GM12875 (cell line): ENCODE results near the gene PTPN13.

Source experiments
- H3K4me3 ChIP-seq: one replicate; pipeline ENCODE4 v1.5.1; 2011; ENCODE audit warnings: low read depth, low read length, control low read depth
- TF ChIP-seq, protein P1 (sequence below): IDR thresholded peaks from 2 replicates; pipeline ENCODE4 v1.5.1; 2011; ENCODE audit warnings: low read depth, mild to moderate bottlenecking, control low read depth, inconsistent platforms, low read length, moderate library complexity, borderline replicate concordance; ENCODE audit not compliant: insufficient read depth

Gene PTPN13

DNA sequence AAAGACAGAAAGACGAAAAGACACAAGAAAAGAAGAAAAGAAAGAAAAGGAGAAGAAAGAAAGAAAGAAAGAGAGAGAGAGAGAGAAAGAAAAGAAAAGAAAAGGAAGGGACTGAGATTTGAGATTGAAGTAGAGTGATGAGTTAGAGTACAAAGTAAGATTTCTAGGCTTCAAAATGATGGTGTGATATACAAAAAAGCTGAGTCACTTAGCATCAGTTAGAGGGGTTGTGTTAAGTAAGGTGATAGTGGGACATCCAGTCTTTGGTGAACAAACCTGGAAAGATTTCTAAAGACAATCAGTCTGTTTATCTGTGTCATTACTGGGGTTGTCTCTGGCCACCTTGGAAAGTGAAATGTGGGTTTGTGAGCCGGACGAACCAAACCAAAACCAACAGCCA, 241.6 kb downstream of the PTPN13 start:
- H3K4me3 ChIP-seq: no peak overlapping the region
- TF ChIP-seq, protein P1, sequence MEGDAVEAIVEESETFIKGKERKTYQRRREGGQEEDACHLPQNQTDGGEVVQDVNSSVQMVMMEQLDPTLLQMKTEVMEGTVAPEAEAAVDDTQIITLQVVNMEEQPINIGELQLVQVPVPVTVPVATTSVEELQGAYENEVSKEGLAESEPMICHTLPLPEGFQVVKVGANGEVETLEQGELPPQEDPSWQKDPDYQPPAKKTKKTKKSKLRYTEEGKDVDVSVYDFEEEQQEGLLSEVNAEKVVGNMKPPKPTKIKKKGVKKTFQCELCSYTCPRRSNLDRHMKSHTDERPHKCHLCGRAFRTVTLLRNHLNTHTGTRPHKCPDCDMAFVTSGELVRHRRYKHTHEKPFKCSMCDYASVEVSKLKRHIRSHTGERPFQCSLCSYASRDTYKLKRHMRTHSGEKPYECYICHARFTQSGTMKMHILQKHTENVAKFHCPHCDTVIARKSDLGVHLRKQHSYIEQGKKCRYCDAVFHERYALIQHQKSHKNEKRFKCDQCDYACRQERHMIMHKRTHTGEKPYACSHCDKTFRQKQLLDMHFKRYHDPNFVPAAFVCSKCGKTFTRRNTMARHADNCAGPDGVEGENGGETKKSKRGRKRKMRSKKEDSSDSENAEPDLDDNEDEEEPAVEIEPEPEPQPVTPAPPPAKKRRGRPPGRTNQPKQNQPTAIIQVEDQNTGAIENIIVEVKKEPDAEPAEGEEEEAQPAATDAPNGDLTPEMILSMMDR: no peak

GRCh38 chr4:86837691-86838503, 243.8 kb downstream of the PTPN13 start:
- TF ChIP-seq, protein P1: no peak
- H3K4me3 ChIP-seq: no peak overlapping the region

DNA sequence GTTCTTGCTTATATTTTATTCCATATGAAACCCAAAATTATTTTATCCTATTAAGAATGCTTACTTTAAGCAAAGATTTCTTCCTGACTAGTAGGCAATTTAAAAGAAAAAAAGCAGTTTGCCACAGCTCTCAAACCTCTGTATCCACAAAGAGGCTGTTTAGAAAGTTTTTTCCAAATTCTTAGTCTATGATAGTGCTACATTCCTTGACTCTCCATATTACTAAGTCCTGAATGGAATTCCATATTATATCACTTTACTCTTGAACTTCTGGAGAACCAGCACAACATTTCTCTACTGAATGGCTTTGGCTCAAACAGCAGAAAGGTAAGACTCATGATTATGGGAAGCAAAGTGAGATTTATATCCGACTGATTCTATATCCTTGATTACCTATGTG, 246.7 kb downstream of the PTPN13 start:
- TF ChIP-seq, protein P1: no peak
- no peak overlapping the region for H3K4me3 ChIP-seq

DNA sequence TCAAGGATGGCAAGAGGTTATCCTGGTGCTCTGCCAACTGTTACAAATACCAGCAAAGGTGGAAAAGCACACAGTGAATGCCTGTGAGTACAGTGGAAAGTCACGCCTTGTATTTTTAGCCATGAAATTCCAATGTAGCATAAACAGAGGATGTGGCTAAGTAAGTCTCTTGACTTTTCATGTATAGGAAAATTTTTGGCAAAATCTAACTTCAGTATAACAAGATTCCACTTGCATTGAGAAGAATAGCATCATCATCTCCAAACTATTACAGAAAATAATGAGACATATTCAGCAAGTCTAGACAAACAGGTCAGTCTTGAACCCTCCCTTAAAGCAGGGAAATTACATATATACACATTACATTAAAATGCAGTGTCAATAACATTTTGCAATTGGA, 247.2 kb downstream of the PTPN13 start:
- TF ChIP-seq, protein P1: no peak
- no peak overlapping the region for H3K4me3 ChIP-seq

DNA sequence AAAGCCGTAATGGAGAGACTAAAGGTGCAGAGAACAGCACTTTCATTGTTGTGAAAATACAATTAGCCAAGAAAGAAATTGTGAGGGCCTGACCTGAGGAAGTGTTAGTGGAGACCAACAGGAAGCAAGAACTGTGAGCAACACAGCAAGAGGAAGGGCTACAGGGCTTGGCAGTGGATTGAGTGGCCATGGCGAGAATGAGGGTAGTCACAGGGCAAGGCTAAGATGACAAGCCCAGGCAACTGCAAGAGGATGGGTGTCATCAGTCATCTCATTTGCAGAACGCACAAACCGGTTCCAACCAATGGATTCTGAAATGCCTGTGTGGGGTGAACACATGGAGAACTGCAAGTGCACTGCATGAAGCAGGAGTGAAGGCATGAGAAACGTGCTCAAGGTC, 251.5 kb downstream of the PTPN13 start:
- TF ChIP-seq, protein P1: no peak
- H3K4me3 ChIP-seq: no peak overlapping the region

DNA sequence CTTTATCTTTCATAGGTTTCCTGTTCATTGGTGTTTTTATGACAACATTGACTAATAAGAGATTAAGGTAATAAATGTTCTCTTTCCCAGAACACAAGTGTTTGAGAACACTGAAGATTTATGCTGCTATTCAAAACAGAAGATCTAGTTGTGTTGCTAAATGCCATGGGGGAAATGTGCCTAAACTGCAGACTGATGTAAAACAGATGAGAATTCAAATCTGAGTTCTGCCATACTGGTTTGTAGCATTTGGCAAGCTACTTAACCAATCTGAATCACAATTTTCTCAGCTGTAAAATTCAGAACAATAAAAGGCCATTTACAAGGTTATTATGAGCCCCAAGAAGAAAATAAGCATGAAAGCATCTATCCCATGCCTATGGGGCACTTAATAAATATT, 252.8 kb downstream of the PTPN13 start:
- TF ChIP-seq, protein P1: no peak
- H3K4me3 ChIP-seq: no peak overlapping the region

- TF ChIP-seq, protein P1: no peak
- H3K4me3 ChIP-seq: no peak overlapping the region
Observed at GRCh38 chr4:86847571-86847970, 253.5 kb downstream of the PTPN13 start.
